ENCODE data around the gene GAREM2. TPM values are rescaled to one million over a fixed set of nuclear protein-coding genes. Genes with fewer than 3 reads are reported as not detected.

GAREM2 gene
- polyA plus RNA-seq, 1 of the 3 experiments (the other 2 are of a cell fraction) = 3.7 TPM

DNA sequence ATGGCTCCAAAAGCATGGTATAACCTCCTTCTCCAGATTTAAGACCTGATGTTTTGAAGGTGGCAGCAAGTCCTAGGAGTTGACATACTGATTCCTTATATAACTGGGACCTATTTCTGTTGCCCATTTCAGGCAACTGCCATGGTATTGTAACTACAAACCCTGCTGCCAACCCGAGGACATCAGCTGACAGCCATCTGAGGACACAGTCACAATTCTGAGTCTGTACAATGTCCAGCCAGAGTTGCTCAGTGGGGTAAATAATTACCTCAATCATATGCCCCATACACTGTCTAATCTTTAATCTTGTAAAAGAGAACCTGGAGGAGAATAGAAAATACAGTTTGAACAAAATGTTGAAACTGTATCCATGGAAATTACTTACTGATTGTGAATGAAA is 8.7 kb upstream of the GAREM2 start (continued):
- TF ChIP-seq, protein P1, sequence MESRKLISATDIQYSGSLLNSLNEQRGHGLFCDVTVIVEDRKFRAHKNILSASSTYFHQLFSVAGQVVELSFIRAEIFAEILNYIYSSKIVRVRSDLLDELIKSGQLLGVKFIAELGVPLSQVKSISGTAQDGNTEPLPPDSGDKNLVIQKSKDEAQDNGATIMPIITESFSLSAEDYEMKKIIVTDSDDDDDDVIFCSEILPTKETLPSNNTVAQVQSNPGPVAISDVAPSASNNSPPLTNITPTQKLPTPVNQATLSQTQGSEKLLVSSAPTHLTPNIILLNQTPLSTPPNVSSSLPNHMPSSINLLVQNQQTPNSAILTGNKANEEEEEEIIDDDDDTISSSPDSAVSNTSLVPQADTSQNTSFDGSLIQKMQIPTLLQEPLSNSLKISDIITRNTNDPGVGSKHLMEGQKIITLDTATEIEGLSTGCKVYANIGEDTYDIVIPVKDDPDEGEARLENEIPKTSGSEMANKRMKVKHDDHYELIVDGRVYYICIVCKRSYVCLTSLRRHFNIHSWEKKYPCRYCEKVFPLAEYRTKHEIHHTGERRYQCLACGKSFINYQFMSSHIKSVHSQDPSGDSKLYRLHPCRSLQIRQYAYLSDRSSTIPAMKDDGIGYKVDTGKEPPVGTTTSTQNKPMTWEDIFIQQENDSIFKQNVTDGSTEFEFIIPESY (IDR thresholded peaks at IDR 0.05; ENCODE audit: borderline replicate concordance, low read depth) = no peak
- TF ChIP-seq GATA2 (CRISPR knock-in tag; IDR thresholded peaks at IDR 0.05) = no peak
- no peak for TF ChIP-seq RCOR1 (IDR thresholded peaks at IDR 0.05; ENCODE audit: low read length)

DNA sequence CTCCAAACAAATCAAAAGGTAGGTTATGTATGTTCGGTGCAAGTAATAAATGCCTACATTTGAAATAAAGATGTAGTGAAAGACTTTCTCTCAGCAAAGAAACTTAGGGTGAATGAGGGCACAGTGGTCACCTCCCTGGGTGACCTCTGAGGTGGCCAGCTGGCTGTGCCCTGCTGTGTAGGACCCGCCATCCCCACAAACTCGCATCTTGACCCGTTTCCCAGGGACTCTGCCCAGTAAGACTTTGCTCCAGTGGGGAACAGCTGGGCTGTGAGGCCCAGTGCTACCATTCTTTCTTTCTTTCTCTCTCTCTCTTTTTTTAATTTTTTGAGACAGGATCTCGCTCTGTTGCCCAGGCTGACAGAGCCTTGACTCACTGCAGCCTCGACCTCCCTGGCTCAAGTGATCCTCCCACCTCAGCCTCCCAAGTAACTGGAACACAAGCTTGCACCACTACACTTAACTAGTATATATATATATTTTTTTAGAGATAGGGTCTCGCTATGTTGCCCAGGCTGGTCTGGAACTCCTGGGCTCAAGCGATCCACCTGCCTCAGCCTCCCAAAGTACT is 8.2 kb upstream of the GAREM2 start:
- Histone ChIP-seq H3K79me2 (ENCODE audit: insufficient read depth) (no peaks in the 10 kb centered on the region), H3K9me2 (no peaks in the 10 kb centered on the region), H3K4me1 (ENCODE audit: control insufficient read depth in 1 of 2, insufficient read depth in 2 of 2, low read depth in 1 of 2, low read length in 1 of 2) (no peaks in the 10 kb centered on the region), H3K27ac (ENCODE audit: low read depth in 2 of 2, low read length in 1 of 2) (no peak overlapping the region), H3K36me3 (replicated peaks in 1 of 2; ENCODE audit: control insufficient read depth in 1 of 2, insufficient read depth in 2 of 2, low read length in 1 of 2) (no peaks in the 10 kb centered on the region), H3K9me3 (no peaks in the 10 kb centered on the region), H2AFZ (ENCODE audit: low read depth) (no peak overlapping the region), H4K20me1 (ENCODE audit: insufficient read depth) (no peaks in the 10 kb centered on the region), H3K4me3 (ENCODE audit: low read depth in 2 of 2, low read length in 1 of 2) (no peak overlapping the region), H3K4me2 (no peak overlapping the region), H3K27me3 (ENCODE audit: insufficient read depth) (no peaks in the 10 kb centered on the region), H3K9ac (no peak overlapping the region), H3F3A (replicated peaks; ENCODE audit: insufficient read depth) (no peaks in the 10 kb centered on the region)
- 77% methylated on average over 8 of the region's 8 CpGs for WGBS (ENCODE audit: low lambda C conversion rate)
- POLR2A ChIA-PET = no interaction called here
- DNase-seq = no peak
- CTCF ChIA-PET = interaction anchor here (1.1 to 1.6 kb wide), 4 partner anchors 13 to 214 kb away, joined by 3 to 5 read pairs (median 4); no protein-coding TSS in a partner anchor
- TF ChIP-seq MXI1 (IDR thresholded peaks at IDR 0.05; ENCODE audit: low read depth, low read length) (no peak), SIN3A (IDR thresholded peaks at IDR 0.05; ENCODE audit: borderline replicate concordance, low read depth, low read length) (no peak)

DNA sequence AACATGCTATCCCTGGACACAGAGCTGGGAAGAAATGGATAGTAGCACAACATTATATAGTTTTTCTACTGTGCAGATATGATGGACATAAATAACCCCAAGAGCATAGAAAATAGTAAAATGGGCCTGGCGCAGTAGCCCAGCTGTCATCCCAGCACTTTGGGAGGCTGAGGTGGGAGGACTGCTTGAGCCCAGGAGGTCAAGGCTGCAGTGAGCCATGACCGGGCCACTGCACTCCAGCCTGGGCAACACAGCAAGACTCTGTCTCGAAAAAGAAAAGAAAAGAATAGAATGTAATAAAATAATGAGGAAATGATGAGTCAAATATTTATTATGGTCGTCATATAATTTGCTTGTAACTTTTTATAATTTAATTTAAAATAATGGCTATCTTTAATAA is 7.5 kb upstream of the GAREM2 start:
- no peak for DNase-seq
- Histone ChIP-seq H3K4me2 (no peak overlapping the region), H3K4me3 (ENCODE audit: low read depth in 2 of 2, low read length in 1 of 2) (no peak overlapping the region), H3K4me1 (ENCODE audit: control insufficient read depth in 1 of 2, insufficient read depth in 2 of 2, low read depth in 1 of 2, low read length in 1 of 2) (no peaks in the 10 kb centered on the region), H3K27ac (ENCODE audit: low read depth in 2 of 2, low read length in 1 of 2) (no peak overlapping the region), H4K20me1 (ENCODE audit: insufficient read depth) (no peaks in the 10 kb centered on the region), H3K9me3 (no peaks in the 10 kb centered on the region), H3K36me3 (replicated peaks in 1 of 2; ENCODE audit: control insufficient read depth in 1 of 2, insufficient read depth in 2 of 2, low read length in 1 of 2) (no peaks in the 10 kb centered on the region), H3K9me2 (no peaks in the 10 kb centered on the region), H3K9ac (no peak overlapping the region), H2AFZ (ENCODE audit: low read depth) (no peak overlapping the region), H3K27me3 (ENCODE audit: insufficient read depth) (no peaks in the 10 kb centered on the region), H3K79me2 (ENCODE audit: insufficient read depth) (no peaks in the 10 kb centered on the region), H3F3A (replicated peaks; ENCODE audit: insufficient read depth) (no peaks in the 10 kb centered on the region)
- TF ChIP-seq TCF12 (IDR thresholded peaks at IDR 0.05) (no peak), POLR2AphosphoS5 (IDR thresholded peaks at IDR 0.05; ENCODE audit: low read depth, low read length) (no peak), TAF1 (IDR thresholded peaks at IDR 0.05; ENCODE audit: borderline replicate concordance, low read depth, low read length) (no peak), NRF1 (IDR thresholded peaks at IDR 0.05; ENCODE audit: low read depth, low read length) (no peak), RXRA (IDR thresholded peaks at IDR 0.05; ENCODE audit: borderline replicate concordance, low read depth) (no peak), GABPA (IDR thresholded peaks at IDR 0.05; ENCODE audit: low read depth) (no peak), FOXM1 (IDR thresholded peaks at IDR 0.05; ENCODE audit: low read depth) (no peak)
- TF ChIP-seq, protein P2, sequence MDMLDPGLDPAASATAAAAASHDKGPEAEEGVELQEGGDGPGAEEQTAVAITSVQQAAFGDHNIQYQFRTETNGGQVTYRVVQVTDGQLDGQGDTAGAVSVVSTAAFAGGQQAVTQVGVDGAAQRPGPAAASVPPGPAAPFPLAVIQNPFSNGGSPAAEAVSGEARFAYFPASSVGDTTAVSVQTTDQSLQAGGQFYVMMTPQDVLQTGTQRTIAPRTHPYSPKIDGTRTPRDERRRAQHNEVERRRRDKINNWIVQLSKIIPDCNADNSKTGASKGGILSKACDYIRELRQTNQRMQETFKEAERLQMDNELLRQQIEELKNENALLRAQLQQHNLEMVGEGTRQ (IDR thresholded peaks at IDR 0.05; ENCODE audit: borderline replicate concordance, low read depth, low read length) = no peak
- TF ChIP-seq, protein P3, sequence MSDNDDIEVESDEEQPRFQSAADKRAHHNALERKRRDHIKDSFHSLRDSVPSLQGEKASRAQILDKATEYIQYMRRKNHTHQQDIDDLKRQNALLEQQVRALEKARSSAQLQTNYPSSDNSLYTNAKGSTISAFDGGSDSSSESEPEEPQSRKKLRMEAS (IDR thresholded peaks at IDR 0.05; ENCODE audit: low read depth) = no peak
- TF ChIP-seq, protein P4, sequence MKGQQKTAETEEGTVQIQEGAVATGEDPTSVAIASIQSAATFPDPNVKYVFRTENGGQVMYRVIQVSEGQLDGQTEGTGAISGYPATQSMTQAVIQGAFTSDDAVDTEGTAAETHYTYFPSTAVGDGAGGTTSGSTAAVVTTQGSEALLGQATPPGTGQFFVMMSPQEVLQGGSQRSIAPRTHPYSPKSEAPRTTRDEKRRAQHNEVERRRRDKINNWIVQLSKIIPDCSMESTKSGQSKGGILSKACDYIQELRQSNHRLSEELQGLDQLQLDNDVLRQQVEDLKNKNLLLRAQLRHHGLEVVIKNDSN (IDR thresholded peaks at IDR 0.05; ENCODE audit: borderline replicate concordance, low read depth) = no peak
- TF ChIP-seq, protein P5, sequence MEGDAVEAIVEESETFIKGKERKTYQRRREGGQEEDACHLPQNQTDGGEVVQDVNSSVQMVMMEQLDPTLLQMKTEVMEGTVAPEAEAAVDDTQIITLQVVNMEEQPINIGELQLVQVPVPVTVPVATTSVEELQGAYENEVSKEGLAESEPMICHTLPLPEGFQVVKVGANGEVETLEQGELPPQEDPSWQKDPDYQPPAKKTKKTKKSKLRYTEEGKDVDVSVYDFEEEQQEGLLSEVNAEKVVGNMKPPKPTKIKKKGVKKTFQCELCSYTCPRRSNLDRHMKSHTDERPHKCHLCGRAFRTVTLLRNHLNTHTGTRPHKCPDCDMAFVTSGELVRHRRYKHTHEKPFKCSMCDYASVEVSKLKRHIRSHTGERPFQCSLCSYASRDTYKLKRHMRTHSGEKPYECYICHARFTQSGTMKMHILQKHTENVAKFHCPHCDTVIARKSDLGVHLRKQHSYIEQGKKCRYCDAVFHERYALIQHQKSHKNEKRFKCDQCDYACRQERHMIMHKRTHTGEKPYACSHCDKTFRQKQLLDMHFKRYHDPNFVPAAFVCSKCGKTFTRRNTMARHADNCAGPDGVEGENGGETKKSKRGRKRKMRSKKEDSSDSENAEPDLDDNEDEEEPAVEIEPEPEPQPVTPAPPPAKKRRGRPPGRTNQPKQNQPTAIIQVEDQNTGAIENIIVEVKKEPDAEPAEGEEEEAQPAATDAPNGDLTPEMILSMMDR (IDR thresholded peaks at IDR 0.05) = no peak
- ChIA-PET POLR2A (no interaction called here), CTCF (interaction anchor here (0.6 to 1.6 kb wide), 7 partner anchors 14 to 214 kb away, joined by 3 to 5 read pairs (median 4); no protein-coding TSS in a partner anchor)
- whole genome bisulfite sequencing (ENCODE audit: low lambda C conversion rate) = 81% methylated on average over 4 of the region's 4 CpGs
